GM21528 (cell line): ENCODE measurements around the gene GIMAP2.

Experiments used
- ATAC-seq: cut with Tn5 transposase; IDR thresholded peaks from one replicate; pipeline ENCODE4 v1.9.1; 2021; ENCODE audit warnings: mild to moderate bottlenecking, moderate library complexity; ENCODE audit not compliant: unreplicated experiment, low FRiP score

GIMAP2 gene

GRCh38 chr7:150731916-150732315, 46.4 kb downstream of the GIMAP2 start:
- ATAC-seq = no peak

GRCh38 chr7:150732786-150733481, 47.4 kb downstream of the GIMAP2 start:
- no peak for ATAC-seq

- no peak for ATAC-seq
Observed at GRCh38 chr7:150733482-150734095, 48.1 kb downstream of the GIMAP2 start.

GRCh38 chr7:150734254-150734653, 48.7 kb downstream of the GIMAP2 start:
- ATAC-seq = no peak

GRCh38 chr7:150735596-150736358, 50.3 kb downstream of the GIMAP2 start:
- ATAC-seq = no peak

GRCh38 chr7:150736864-150737263, 51.4 kb downstream of the GIMAP2 start:
- peak; percentile 14 for ATAC-seq

- peak; percentile 72 for ATAC-seq
Observed at GRCh38 chr7:150737265-150738055, 52.0 kb downstream of the GIMAP2 start, which contains the start of gene GIMAP5. TSS of gene GIMAP5 (plus strand) at chr7:150737418. CDS start at chr7:150740885, 3,467 bp downstream.

GRCh38 chr7:150738092-150738491, 52.6 kb downstream of the GIMAP2 start:
- no peak for ATAC-seq

- ATAC-seq = no peak
Observed at GRCh38 chr7:150738591-150739001, 53.1 kb downstream of the GIMAP2 start.

- no peak for ATAC-seq
Observed at GRCh38 chr7:150739033-150739432, 53.5 kb downstream of the GIMAP2 start.

- ATAC-seq = no peak
Observed at GRCh38 chr7:150740053-150740452, 54.5 kb downstream of the GIMAP2 start.

GRCh38 chr7:150742286-150742968, 56.9 kb downstream of the GIMAP2 start:
- no peak for ATAC-seq
